Forelimb muscle (tissue), 1 donor: ENCODE data around the gene TRIM72. TPM values are rescaled to one million over a fixed set of nuclear protein-coding genes. Genes with fewer than 3 reads are reported as not detected.
"Not testable (repeated sequence)": the region's sequence is repeated elsewhere in the genome, so short reads cannot be mapped to it uniquely, and the experiment has no call there.

Experiments used
- DNase-seq: peaks from one replicate; pipeline ENCODE4 v3.0.0-alpha.2; 2013; ENCODE audit warnings: low read depth
- polyA plus RNA-seq: library from polyadenylated mRNA; unstranded; fragments of 120-200 nt; gene quantifications from one replicate; pipeline ENCODE4 v1.2.1, GENCODE V29; 2013; ENCODE audit not compliant: insufficient read length

The TRIM72 gene
- polyA plus RNA-seq, 1 donor, result 82.7 TPM

- DNase-seq, result no peak
Measured at GRCh38 chr16:31215287-31216162, 1.6 kb downstream of the TRIM72 start.

GRCh38 chr16:31216422-31217135 lies 2.7 kb downstream of the TRIM72 start, which contains the start of gene PYDC1:
Gene PYDC1 (minus strand): TSS chr16:31217135. CDS start chr16:31217028, 107 bp downstream.
- DNase-seq, result no peak

GRCh38 chr16:31217136-31217530 lies 3.2 kb downstream of the TRIM72 start:
- DNase-seq, result no peak

- no peak for DNase-seq
Measured at GRCh38 chr16:31219154-31219741, 5.3 kb downstream of the TRIM72 start.

GRCh38 chr16:31221357-31222160 lies 7.6 kb downstream of the TRIM72 start:
- DNase-seq, result no peak

- DNase-seq, result no peak
Measured at GRCh38 chr16:31223044-31223443, 9.1 kb downstream of the TRIM72 start.

DNA sequence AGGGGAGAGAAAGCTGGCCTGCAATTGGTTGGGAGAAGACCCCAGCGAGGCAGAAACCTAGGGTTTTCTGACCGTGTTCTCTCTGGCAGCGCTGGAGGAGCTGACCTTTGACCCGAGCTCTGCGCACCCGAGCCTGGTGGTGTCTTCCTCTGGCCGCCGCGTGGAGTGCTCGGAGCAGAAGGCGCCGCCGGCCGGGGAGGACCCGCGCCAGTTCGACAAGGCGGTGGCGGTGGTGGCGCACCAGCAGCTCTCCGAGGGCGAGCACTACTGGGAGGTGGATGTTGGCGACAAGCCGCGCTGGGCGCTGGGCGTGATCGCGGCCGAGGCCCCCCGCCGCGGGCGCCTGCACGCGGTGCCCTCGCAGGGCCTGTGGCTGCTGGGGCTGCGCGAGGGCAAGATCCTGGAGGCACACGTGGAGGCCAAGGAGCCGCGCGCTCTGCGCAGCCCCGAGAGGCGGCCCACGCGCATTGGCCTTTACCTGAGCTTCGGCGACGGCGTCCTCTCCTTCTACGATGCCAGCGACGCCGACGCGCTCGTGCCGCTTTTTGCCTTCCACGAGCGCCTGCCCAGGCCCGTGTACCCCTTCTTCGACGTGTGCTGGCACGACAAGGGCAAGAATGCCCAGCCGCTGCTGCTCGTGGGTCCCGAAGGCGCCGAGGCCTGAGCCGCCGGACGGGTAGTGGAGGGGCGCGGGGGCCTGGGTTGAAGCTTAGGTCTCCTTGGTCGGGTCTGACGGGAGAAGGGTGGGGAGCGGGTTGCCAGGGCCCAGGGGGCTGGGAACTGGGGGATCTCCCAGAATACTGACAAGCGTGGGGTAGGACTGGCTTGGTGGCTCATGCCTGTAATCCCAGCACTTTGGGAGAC lies 10.4 kb downstream of the TRIM72 start:
- no peak for DNase-seq

DNA sequence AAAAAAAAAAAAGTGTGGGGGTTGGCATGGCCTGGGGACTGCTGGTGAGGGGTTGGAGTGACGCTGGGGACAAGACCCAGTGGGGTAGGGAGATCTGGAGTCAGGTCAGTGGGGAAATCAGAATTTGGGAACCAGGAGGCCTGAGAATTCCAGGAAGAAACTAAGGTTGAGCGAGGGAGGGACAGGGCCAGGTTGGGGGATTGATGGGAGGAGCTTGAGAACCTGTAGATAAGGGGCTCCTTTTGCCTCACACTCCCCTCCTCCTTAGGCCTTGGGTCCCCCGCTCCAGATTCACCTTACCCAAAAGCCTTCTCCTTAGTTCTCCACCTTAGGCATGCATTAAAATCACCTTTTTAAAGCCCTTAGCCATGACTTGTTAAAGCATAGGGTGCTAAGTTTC lies 11.3 kb downstream of the TRIM72 start:
- DNase-seq, result no peak

GRCh38 chr16:31228206-31228605 lies 14.3 kb downstream of the TRIM72 start:
- DNase-seq, result no peak

DNA sequence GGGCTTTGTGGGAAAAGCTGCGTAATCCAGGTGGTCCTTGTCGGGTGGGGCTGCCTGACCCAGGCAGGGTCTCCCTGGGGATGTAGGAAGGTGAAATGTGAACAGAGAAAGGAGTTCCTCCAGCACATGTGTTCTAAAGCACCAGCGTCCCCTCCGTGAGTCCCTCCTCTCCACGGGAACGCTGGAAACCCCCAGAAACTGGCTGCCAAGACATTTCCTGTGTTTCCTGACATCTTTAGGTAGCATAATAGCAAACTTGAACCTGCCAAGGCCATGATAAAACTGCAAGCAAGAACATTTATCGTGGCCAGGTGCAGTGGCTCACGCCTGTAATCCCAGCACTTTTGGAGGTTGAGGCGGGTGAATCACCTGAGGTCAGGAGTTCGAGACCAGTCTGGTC lies 15.6 kb downstream of the TRIM72 start:
- no peak for DNase-seq

DNA sequence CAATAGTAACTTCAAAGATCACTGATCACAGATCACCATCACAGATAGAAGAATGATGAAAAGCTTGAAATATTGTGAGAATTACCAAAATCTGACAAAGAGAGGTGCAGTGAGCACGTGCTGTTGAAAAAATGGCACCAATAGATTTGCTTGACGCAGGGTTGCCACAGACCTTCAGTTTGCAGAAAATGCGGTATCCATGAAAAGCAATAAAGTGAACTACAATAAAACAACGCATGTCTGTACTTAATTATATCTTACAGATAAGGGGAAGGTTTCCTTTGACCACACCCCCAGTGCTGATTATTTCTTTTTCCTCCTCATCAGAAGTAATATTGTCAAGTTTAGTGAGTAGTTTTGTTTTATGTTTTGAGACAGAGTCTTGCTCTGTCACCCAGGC lies 24.1 kb downstream of the TRIM72 start:
- DNase-seq, result no peak

DNA sequence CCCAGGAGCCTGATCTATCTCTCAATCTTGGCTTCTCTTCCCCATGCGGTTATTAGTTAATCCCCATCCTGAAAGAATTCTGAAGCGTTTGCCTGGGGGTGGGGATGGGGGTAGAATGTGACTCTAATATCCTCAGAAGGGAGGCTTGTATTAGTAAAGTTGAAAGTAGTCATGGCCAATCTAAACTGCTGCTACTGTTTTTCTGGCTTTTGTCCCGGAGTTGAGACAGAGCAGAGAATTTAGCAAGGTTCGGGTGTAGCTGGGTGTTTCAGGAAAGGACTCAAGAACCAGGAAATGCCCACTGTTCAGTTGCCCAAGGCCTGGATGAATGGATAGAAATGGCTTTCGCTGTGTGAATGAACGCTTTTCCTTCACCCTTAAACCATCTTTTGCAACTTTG lies 28.3 kb downstream of the TRIM72 start:
- DNase-seq, result no peak

- DNase-seq, result no peak
Measured at GRCh38 chr16:31243734-31244670, 30.1 kb downstream of the TRIM72 start.

GRCh38 chr16:31245598-31245997 lies 31.7 kb downstream of the TRIM72 start:
- not testable (repeated sequence) for DNase-seq

- DNase-seq, result no peak
Measured at GRCh38 chr16:31246296-31246695, 32.4 kb downstream of the TRIM72 start.

DNA sequence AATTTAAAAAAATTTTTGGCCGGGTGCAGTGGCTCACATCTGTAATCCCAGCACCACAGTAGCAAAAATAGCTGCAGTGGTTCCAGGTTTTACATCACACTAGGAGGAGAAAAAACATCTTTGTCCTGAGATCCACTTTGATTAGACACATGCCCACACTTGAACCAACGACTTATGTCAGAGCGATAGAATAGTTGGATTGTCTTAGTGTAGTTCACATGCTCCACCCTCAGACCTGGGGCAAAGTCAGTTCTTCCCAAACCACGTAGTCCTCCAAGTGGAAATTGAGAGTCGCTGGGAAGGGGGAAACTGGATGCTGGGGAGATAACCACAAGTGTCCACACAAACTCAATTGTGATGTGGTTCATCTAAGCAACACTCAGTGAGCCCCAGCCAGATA lies 34.4 kb downstream of the TRIM72 start:
- no peak for DNase-seq

DNA sequence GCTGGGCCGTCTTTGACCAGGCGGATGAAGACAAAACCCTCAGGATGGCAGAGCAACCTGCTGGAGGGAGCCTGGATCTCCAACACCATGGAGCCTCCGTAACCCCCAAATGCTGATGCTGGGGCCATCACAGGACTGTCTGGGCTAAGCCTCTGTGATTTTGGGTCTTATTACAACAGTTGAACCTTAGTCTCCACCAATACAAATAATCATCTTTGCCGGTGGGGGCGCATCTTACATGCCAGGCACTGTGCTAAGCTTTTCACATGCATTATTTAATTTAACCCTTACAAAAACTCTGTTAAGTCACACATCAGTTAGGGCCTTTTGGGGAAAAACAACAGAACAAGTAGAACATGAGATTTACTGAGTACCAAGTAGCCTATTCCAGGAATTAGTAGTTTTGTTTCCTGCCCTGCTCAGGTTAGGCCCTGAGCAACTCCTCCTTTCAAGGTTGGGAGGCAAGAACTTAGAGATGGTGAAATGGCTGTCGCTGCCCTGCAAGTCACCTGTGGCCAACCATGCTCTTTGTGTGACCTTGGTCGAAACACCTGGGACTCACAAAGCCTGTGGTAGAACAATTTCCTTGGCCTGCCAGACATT lies 37.0 kb downstream of the TRIM72 start:
- DNase-seq, result no peak

- no peak for DNase-seq
Measured at GRCh38 chr16:31251435-31251834, 37.5 kb downstream of the TRIM72 start.

- DNase-seq, result no peak
Measured at GRCh38 chr16:31253642-31254045, 39.7 kb downstream of the TRIM72 start.
